HG03342 (cell line): ENCODE results near the gene GRID1.
A peak's percentile ranks its signal among the peaks of the same experiment; 100 is the strongest.

ENCODE experiments used
- ATAC-seq: cut with Tn5 transposase; IDR thresholded peaks from one replicate; pipeline ENCODE4 v1.9.1; 2021; ENCODE audit warnings: mild to moderate bottlenecking, moderate library complexity; ENCODE audit not compliant: unreplicated experiment

GRID1 gene

GRCh38 chr10:85791818-85792532 lies 574.6 kb downstream of the GRID1 start:
- no peak for ATAC-seq

DNA sequence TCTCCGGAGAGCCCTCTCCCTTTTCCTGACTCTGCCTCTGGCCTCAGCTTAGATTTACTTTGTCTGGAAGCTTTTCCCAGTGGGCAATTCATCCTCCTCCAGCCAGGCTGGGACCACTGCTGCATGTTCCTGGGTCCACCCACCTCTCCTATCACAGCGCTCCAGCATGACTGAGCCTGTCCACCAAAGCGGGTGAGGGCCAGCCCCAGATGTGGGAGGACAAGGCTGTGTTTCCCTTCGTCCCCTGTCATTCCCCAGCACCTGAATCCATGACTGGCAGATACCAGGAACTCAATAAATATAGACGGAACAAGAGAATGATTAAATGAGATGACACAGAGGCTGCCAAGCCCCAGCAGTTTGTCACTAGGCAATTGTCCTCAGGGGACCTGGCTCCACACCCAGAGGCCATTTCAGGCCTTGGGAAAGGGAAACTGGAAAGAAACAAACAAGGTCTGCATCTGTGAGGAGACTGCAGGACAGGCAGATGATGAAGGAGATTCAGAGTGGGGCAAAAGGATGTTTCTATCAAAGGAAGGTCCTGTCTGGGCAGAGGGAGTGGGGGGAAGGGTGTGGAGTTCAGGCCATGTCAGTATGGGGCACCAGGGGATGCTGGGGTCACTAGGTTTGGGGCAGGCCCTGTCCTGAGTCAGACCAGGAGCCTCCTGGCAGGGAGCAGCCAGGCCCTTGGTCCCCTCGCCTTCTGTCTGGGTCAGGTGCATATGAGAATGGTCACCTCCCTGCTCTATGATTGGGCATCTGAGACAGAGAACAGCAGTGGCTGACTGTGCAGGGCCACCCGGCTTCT lies 576.4 kb downstream of the GRID1 start:
- no peak for ATAC-seq

GRCh38 chr10:85789125-85789524 lies 577.5 kb downstream of the GRID1 start:
- no peak for ATAC-seq

DNA sequence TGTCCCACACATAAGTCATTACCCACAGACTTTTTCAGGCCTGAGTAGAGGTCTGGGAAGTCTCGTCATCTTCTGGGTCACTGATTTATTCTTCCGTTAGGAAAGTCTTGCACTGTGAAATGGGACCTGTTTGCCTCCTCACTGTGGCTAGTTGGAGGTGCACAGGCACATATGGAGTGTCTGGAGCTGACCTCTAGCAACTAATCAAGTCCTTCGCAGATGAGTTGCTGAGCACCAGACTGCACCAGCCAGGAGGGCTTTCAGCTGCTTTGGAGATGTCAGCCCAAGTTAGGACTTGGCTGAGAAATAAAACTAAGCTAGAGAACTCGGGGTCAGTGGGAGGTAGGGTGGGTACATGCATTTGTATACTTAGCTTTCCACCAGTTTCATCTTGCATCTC lies 578.0 kb downstream of the GRID1 start:
- ATAC-seq: no peak

DNA sequence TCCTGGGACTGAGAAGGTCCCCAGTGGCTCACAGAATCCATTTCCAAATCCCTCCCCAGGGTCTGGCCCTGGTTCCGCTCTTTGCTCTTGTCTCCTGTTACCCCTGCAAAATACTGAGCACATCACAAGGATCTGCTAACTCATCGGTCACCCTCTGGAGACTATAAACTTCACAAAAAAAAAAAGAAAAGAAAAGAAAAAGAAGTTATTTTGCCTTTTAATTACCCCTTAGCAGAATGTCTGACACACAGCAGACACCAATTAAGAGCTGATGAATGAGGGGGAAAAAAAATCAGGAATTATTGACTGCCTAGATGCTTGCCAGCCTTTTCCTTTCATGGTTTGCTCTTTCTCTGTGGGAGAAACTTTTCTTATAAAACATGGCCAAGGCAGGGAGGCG lies 578.7 kb downstream of the GRID1 start:
- no peak for ATAC-seq

DNA sequence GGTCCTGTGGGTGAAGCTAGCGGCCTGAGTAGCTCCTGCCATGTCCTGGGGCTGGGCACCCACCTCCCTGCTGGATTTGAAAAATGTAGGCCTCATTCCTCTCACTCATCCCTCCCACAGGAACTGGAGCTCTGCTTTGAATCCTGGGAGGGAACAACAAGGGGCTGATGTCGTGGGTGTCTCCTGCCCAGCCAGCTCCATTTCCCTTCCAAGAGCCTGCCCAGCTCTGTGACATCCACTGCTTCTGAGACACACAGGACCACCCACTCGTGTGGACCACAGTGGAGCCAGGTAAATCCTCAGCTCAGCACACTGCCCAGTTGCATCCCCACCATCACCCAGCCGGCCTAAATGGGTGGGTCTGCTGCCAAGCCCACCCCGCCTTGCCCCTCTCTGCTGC lies 579.2 kb downstream of the GRID1 start:
- no peak for ATAC-seq

GRCh38 chr10:85786401-85786899 lies 580.1 kb downstream of the GRID1 start:
- no peak for ATAC-seq

DNA sequence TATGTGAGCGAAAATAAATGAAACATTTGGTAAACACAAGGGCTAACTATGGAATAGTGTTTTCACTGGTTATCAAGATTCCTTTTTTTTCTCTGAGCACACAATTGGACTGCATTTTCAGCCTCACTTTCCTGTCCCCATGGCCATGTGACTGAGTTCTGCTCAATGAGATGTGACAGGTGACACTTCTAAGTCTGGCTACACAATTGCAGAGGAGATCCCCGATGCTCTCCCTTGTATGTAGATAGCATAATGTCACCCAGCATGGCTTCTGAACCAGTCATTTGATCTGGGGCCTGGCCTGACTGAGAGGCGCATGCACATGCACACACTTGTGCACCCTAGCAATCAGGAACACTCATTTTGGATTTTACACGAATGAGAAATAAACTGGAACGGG lies 581.8 kb downstream of the GRID1 start:
- no peak for ATAC-seq

- no peak for ATAC-seq
Observed at GRCh38 chr10:85781404-85781803, 585.2 kb downstream of the GRID1 start.

DNA sequence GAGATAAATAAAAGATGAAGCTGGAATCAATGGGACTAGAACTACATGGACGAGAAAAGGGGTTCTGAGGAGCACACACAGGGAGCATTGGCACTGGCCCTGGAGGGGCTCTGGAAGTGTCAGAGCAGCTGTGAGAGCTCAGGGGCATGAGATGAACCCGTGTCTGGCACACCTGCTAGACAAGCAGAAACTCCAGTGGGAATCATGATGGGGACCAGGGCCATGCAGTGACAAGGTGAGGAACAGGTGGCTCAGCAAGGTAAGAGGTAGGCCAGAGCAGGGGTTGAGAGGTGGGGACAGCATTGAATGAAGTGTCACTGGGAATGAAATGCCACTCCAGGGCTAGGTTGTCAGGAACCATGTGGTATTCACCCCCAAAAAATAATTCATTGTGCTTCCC lies 588.5 kb downstream of the GRID1 start:
- no peak for ATAC-seq

DNA sequence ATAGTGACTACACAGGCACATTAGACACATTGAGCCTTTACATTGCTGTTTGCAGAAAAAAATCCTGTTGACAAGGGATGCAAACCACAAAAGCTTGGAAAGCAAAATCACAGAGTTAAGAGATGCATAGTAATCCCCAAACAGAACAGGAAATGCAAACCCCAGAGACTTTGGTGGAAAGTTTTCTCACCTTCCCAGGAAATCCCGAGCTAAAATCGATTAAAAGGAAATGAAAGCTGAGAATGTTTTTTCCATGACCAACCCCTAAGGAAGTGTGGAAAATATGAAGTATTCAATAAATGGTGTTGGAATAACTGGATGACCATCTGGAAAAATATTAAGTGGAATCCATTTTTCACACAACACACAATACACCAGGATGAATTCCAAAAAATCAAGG lies 598.7 kb downstream of the GRID1 start:
- no peak for ATAC-seq

DNA sequence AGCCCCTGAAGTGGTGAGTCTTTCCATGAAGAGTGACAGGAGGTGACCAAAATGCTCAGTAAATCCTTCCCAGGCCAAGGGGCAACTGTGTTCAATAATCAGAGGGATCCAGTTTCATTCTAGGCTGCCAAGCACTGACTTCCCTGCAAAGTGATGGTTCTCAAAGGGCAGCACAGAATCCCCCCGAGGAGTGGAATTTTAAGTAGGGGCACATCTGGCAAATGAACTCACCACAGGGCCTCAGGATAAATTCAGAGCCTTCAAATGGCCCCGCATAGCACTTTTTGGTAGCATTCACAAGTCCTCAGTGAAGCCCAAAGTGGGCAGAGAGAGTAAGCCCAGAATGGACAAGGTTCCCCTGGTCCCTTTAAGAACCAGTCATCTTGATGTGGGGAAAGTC lies 602.5 kb downstream of the GRID1 start:
- ATAC-seq: no peak

DNA sequence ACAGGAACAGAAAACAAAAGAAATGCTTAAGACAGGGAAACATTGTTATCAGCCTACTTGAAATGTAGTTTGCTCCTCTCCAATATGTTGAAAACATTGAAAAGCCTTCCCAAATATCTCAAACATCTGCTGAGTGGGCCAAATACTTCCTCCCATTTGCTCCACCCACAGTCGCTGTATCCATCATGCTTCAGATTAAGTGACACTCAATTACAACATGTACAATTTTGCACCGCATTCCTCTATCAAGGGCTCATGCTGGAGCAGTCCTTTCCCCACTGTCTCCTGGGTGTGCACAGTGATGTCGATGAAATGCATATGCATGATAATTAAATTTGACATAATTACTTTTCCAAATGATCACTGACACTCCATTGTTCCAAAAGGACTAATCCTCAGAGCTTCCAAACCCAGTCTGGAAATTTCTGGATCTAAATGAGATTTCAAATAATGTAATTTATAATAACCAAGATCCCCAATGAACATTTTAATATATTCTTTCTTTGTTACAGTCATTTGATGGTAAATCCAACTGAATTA lies 604.6 kb downstream of the GRID1 start:
- no peak for ATAC-seq

GRCh38 chr10:85741626-85742300 lies 624.8 kb downstream of the GRID1 start:
- ATAC-seq: peak; percentile 97

DNA sequence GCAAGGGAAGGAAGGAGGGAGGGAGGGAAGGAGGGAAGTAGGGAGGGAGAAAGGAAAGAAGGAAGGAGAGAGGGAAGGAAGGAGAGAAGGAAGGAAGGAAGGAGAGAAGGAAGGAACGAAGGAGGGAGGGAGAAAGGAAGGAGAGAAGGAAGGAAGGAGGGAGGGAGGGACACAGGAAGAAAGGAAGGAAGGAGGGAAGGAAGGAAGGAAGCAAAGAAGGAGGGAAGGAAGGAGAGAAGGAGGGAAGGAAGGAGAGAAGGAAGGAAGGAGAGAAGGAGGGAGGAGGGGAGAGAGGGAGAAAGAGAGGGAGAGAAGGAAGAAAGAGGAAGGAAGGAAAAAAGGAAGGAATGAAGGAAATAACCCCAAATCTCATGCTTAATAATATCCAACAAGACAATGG lies 630.6 kb downstream of the GRID1 start:
- no peak for ATAC-seq

DNA sequence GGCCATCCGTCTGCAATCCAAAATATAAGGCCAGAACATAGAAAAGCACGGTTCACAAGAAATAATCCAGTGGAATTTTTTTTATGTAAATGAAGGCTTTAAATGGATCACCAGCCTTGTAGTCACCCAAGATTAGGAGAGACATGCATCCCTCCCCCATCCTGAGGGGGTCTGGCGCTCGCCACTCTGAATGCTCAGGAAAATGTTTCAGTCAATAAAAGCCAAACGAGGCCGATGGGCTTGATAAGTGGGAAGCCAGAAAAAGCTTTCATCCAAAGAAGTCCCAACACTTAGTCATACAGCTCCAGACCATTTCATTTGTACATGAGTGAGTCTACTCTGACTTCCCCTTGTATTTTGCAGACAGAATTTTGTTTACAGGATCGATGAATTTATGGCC lies 631.8 kb downstream of the GRID1 start:
- no peak for ATAC-seq

GRCh38 chr10:85724215-85724614 lies 642.4 kb downstream of the GRID1 start:
- no peak for ATAC-seq

- ATAC-seq: no peak
Observed at GRCh38 chr10:85720931-85721590, 645.5 kb downstream of the GRID1 start.

DNA sequence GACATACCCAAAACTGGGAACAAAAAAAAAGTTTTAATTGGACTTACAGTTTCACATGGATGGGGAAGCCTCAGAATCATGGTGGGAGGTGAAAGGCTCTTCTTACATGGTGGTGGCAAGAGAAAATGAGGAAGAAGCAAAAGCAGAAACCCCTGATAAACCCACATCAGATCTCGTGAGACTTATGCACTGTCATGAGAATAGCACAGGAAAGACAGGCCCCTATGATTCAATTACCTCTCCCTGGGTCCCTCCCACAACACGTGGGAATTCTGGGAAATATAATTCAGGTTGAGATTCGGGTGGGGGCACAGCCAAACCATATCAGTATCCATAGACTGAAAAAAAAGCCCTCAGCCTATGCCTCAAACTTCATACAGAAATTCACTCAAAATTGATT lies 647.2 kb downstream of the GRID1 start:
- no peak for ATAC-seq

- ATAC-seq: no peak
Observed at GRCh38 chr10:85713885-85714284, 652.7 kb downstream of the GRID1 start.

GRCh38 chr10:85702768-85703167 lies 663.8 kb downstream of the GRID1 start:
- no peak for ATAC-seq
